DMS79 (cell line): Measurements from ENCODE around the gene KCNQ1.

Experiments used
- DNase-seq: peaks from one replicate; lab custom pipeline; 2025; lab: John Stamatoyannopoulos, UW

Gene KCNQ1

GRCh38 chr11:2821891-2822290, 377.1 kb downstream of the KCNQ1 start:
- DNase-seq = no peak

GRCh38 chr11:2824851-2825250, 380.0 kb downstream of the KCNQ1 start:
- DNase-seq = no peak

DNA sequence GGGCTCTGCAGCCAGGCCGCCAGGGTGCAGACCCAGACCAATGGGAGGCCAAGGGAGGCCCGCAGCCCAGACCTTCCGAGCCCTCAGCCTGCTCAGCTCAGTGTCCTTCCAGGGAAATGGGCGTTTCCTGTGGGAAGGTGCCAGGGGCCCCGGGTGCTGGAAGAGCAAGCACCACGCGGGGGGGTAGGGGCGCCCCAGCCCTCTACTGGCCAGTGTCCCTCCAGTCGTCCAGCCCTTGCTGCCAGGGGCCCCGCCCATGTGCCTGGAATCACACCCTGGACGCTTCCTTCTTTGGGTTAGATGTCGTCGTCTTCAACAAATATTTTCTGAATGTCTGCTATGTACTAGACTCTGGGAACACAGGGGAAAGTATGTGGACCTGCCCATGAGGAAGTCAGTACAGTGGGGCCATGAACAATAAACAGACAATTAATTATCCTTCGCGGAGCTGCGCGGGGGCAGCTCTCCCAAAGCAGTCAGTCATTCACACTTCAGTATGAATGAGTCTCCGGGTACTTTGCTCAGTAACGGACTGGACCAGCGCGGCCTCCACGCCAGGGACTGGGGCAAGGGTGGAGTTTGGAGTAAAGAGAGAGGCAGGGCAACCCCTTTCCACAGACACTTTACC, 380.6 kb downstream of the KCNQ1 start:
- no peak for DNase-seq

GRCh38 chr11:2825889-2826678, 381.3 kb downstream of the KCNQ1 start:
- DNase-seq = no peak

GRCh38 chr11:2826679-2827056, 381.9 kb downstream of the KCNQ1 start:
- no peak for DNase-seq

- no peak for DNase-seq
These were observed 382.4 kb downstream of the KCNQ1 start for GRCh38 chr11:2827256-2827655.

GRCh38 chr11:2827792-2828191, 383.0 kb downstream of the KCNQ1 start:
- DNase-seq = no peak

DNA sequence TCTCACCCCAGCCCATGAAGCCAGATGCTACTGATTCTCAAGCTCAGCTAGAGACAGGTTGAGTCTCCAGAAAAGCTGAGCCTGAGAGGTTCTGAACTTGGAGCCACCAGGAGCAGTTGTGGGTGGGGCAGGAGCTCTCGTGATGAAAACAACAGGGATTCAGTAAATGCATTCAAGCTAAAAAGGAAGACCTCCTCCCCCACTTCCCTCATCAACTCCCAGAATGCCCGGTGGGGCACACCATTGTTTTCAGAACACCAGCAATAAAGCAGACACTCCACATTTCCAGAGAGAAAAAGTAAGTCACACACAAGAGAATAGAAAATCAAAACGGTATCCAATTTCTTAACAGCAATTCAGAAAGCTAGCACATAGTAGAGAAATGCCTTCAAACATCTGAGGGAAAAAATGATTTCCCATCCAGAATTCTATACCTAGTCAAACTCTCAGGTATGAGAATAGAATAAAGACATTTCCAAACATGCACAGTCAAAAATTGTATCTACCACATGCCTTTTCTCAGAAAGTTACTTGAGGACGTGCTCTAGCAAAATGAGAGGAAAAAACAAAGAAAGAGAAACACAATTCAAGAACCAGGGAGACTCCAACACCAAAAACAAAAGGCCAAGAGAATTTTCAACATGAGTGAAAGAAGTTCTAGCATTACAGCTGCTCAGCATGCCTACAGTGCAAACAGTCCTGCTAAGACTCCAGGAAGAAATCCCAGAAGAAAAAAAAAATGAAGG, 383.9 kb downstream of the KCNQ1 start:
- DNase-seq = no peak

DNA sequence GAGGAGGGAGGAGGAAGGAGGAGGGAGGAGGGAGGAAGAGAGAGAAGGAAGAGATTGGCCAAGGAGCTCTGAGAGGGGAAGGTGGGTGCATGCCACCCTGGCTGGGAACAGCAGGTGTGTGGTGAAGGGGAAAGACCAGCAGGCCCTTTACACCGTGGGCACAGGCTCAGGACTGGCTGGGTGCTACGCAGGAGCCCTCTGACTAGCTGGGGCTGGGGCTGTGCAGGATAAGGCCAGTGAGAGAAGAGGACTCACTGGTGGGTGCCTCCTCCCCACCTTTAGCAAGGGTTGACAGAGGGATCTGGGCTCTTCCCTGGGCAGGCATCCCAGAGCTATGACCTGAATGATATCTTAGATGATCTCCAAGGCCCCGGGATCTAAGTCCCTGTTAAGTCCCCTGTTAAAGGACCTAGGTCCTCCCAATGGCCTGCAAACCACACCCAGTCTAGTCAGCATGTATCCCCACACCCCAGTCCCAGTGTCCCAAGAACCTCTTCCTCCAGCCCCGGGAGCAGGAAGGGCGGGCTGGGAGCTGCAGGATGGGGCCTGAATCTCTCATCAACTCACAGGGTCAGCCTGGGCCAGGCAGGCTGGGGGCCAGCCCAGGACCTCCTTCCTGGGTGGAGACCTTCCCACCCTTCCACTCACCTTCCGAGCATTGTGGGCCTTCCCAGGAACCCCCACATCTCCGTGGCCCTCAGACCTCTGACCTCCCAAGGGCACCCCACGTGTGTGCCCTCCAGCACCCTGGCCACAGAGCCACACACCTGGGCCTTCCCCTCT, 385.4 kb downstream of the KCNQ1 start:
- no peak for DNase-seq

DNA sequence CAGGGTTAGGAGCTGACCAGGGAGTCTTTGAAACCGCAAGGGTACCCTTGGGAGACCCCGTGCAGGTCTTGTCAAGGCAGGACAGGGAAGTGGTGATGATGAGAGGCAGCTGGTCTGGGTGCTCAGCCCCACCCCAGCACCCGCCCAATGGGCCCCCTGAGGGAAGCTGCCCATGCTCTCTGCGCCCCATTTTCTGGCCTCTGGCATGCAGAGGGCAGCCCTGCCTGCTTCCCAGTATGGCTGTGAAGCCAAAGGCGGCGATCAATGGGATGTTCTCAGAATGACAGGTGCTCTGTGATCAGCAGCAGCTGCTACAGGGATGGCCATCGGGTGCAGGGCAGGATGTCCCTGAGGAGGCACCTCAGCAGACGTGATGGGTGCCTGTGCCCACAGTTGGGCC, 386.1 kb downstream of the KCNQ1 start:
- DNase-seq = no peak

- no peak for DNase-seq
These were observed 387.1 kb downstream of the KCNQ1 start for GRCh38 chr11:2831781-2832532.

DNA sequence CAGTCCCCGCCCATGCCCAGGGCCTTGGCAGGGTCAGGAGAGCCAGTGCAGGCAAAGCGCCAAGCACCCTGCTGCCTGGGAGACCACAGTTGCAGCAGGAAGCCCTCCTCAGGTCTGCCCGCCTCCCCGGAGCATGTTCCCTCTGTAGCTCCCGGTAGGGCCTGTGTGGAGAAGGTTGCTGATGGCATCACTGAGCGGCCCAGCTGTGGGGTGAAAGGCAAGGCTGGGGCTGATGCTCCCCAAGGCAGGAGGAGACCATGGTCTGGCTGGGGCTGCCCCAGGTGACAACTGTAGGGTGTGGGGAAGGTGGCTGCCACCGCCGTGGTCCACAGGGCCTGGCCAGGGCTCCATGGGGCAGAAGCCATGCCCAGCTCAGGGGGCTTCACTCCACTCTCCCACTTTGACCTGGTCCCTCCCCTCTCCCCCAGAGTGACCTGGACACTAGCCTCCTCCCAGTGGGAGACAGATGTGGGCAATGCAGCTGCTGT, 387.8 kb downstream of the KCNQ1 start:
- DNase-seq = no peak

DNA sequence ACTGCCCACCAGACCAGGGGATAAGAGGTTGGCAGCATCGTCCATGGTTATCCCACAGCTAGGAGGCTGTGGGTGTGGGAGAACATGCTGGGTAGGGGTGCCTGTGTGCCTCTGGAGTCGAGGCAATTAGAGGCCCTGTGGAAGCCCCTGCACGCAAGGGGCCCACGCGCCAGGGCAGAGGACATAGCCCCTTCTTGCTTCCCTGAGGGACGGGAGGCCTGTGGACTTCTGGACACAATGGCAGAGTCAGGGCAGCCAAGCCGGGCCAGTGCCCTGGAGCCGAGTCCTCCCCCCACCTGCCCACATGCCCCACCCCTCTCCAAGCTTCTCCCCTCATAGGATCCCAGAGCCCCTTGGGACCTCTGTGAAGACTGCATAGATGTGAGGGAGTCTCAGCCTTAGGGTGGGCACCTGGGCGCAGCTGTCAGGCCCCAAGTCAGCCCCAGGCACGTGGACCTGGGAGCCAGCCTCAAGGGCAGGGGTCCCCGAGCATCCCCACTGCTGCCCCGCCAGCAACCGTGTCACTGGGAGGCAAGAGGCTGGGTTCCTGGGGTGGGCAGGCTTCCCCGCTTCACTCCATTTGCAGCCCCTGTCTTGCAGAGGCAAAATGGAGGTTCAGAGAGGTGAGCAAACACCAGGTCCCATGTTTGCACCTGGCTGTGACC, 388.4 kb downstream of the KCNQ1 start:
- no peak for DNase-seq

DNA sequence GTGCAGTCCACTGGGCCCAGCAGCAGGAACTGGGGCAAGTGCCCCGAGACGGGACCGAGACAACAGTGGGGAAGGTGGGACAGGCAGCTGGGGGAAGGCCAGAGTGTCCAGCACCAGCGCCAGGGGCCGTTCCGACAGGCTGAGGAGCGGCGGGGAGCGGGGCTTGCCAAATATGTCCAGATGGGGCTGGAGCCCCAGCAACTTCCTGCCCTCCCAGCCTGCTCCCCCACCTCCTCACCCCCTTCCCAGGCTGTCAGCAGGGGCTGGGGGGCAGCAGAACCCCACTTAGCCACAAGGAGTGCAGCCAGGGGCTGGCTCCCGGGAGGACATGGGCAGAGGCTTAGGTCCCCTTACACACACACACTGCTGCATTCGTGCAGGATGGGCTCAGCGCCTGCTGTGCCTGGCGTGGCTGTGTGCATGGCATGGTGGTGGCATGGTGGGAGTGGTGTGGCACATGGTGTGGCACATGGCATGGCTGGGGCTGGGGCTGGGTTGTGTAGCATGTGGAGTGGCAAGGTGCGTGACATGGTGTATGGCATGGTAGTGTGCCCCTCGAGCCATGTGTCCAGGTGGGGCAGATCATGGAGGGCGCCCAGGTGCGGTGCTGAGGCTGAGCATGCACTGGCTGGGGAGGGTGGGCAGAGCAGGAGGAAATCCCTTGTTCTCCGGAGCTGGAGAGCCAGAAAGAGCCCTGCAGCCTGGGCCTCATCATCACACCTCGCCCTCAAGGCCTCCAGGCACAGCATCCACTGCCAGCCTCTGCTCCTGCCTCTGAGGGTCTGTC, 389.1 kb downstream of the KCNQ1 start:
- no peak for DNase-seq

DNA sequence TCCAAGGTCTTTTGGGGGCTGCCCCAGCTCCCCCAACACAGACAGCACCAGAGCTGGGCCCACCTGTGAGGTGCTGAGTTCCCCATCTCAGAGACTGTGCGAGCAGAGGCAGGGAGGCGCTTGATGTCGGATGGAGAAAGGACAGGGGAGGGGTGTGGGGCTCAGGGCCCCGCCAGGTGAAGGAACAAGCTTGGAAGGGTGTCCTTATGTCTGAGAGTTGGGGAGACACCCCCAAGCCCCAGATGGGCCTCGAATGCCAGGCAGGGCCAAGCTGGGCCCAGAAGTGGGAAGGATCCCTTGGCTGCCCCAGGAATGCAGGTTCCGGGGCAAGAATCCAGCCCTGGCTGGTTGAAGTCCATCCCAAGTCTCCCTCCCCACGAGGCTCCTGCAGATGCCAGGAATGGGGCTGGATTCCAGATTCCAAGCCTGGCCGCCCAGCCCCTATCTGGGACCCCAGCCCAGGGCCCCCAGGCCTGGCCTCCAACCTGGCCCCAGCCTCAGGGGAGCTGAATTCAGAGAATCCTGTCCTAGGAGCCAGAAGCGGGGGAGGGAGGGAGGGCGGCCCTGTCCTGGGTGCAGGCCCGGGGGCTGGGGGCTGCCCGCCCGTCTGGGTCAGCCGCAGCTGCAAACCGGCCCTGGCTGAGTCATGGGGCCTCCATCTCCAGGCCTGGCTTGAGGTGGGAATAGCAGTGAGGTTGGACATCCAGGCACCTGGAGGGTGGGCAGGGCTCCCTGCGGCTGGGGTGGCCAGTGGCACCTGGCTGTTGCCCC, 389.9 kb downstream of the KCNQ1 start:
- no peak for DNase-seq

GRCh38 chr11:2835296-2835695, 390.5 kb downstream of the KCNQ1 start:
- DNase-seq = no peak

- DNase-seq = no peak
These were observed 390.9 kb downstream of the KCNQ1 start for GRCh38 chr11:2835751-2836150.

DNA sequence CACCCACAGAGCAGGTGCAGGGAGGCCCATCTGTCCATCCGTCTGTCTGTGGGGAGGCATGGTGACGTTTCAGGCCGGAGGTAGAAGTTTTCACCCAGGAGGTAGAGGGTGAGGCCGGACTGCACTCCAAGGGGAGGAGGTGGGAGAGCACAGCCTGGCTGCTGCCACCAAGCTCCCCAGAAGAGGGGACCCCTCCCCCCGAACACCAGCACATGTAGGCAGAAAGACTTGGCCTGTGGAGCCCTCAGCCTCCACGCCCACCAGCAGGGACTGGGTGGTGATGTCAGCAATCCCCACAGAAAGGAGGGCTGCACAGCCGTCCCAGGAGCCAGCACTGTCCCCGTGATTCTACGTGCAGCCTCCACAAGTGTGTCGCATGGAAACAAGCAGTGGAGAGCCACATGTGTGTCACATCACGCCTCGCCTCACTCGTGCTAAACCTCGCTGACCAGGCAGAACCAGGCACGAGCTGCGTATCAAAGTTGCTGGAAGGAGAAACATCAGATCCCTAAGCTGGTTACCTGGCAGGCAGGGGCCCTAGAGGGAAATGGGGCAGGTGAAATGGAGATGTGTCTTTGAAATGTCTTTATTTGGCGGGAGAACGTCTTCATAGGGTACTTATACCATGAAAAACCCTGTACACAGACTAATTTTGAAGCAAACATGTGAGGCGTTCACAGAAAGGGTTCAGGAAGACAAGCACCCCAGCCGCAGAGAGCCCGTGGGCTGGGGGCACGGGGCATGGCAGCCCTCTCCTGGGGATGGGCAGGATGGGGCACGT, 391.7 kb downstream of the KCNQ1 start:
- no peak for DNase-seq
